ENCODE results near the gene MKS1.

DNA sequence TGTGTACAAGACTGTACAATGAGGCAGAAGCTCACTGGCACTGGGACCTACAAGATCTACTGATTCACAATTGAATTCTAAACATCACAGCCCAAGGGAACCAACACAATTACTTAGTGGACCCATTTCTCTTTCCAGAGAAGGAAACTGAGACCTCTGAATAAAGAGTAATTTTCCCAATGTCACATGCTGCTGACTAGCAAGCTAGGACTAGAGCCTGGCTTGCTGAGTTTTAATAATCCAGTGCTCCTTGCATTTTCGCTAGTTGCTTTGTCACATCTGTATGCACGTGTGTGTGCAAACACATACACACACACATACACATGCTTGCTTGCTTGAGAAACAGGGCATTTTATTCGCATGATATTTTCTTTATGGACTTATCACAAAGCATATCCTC lies 15.5 kb upstream of the MKS1 start:
- no peak for TF ChIP-seq POLR2AphosphoS5 (IDR thresholded peaks at IDR 0.05; ENCODE audit: low read depth, low read length)
- no peak for TF ChIP-seq POLR2A (IDR thresholded peaks at IDR 0.05; ENCODE audit: low read depth, low read length)

Measured in GM12891 (cell line).